Skin epidermis (tissue), 12 donors: ENCODE results near the gene GTPBP10.

ENCODE experiments used
- H3K27ac ChIP-seq, 21 experiments: fragments of 200-600 bp; sonication (generic) in 11 of 21; one replicate each; pipeline ENCODE4 v1.5.0; 2020; ENCODE audit warnings: mild to moderate bottlenecking in 3 of 21, inconsistent platforms in 2 of 21, moderate library complexity in 2 of 21
- H3K4me3 ChIP-seq, 7 experiments: fragments of 200-600 bp; sonication (generic) in 2 of 7; one replicate each; pipeline ENCODE4 v1.5.0; 2020; ENCODE audit warnings: inconsistent platforms in 2 of 7, mild to moderate bottlenecking in 2 of 7, moderate library complexity in 1 of 7

GTPBP10 gene

GRCh38 chr7:90421651-90422050 is 75.1 kb downstream of the GTPBP10 start:
- Histone ChIP-seq H3K27ac (no peak overlapping the region), H3K4me3 (no peak overlapping the region)

GRCh38 chr7:90424720-90425119 is 78.2 kb downstream of the GTPBP10 start:
- no peak overlapping the region for H3K27ac ChIP-seq
- H3K4me3 ChIP-seq: no peak overlapping the region

- Histone ChIP-seq H3K4me3 (no peak overlapping the region), H3K27ac (no peak overlapping the region)
These were observed 78.9 kb downstream of the GTPBP10 start for GRCh38 chr7:90425376-90425775.

GRCh38 chr7:90430614-90431460 is 84.3 kb downstream of the GTPBP10 start:
- Histone ChIP-seq H3K27ac (no peak overlapping the region), H3K4me3 (no peak overlapping the region)

- Histone ChIP-seq H3K27ac (no peak overlapping the region), H3K4me3 (no peak overlapping the region)
These were observed 86.2 kb downstream of the GTPBP10 start for GRCh38 chr7:90432752-90433151.

DNA sequence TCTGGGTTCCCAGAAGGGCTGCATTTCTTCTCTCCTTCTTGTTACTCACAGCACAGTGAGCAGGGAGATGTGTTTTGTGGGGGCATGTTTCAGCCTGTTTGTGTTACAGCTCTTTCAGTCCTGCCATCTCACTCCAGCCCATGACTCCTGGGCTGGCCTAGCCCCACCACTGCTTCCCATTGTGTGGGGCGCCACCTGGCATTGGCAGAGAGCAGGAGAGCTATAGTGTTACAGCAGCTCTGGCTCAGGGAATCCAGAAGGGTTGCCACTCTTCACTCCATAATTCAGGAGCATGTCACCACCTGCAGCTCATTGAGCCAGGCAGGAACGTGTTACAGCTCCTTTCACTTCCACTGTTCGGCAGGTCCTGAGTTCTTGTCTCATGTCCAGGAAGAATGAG is 86.7 kb downstream of the GTPBP10 start:
- H3K4me3 ChIP-seq: no peak overlapping the region
- H3K27ac ChIP-seq: no peak overlapping the region
